Activated T-helper 1 cell treated with anti-CD3 and anti-CD28 coated beads, Interleukin-12 subunit alpha, Interleukin-12 subunit beta, Interleukin-2, Interleukin-4 antibody, amounts not matched to agents 30 ng/mL and 10 ng/mL and 1 ng/mL, durations not matched to agents 14 hours and 24 hours and 36 hours (primary cell): Measurements from ENCODE around the gene MLANA. TPM values are rescaled to one million over a fixed set of nuclear protein-coding genes. Genes with fewer than 3 reads are reported as not detected.
A peak's percentile ranks its signal among the peaks of the same experiment; 100 is the strongest.

Experiments used
- DNase-seq: peaks from one replicate; pipeline ENCODE4 v3.0.0; 2021; ENCODE audit warnings: low spot score
- H3K27ac Mint-ChIP-seq: one replicate; pipeline ENCODE4 v1.8.0; 2021; ENCODE audit warnings: mild to moderate bottlenecking, mixed read lengths
- H3K27me3 Mint-ChIP-seq: one replicate; pipeline ENCODE4 v1.8.0; 2022; ENCODE audit warnings: mild to moderate bottlenecking, moderate library complexity, mixed read lengths; ENCODE audit not compliant: insufficient read depth
- H3K36me3 Mint-ChIP-seq: one replicate; pipeline ENCODE4 v1.8.0; 2021; ENCODE audit warnings: low read depth, mixed read lengths
- H3K4me1 Mint-ChIP-seq: one replicate; pipeline ENCODE4 v1.8.0; 2021; ENCODE audit warnings: low read depth, mixed read lengths
- H3K4me3 Mint-ChIP-seq: one replicate; pipeline ENCODE4 v1.8.0; 2021; ENCODE audit warnings: mild to moderate bottlenecking, moderate library complexity, mixed read lengths
- H3K9me3 Mint-ChIP-seq: one replicate; pipeline ENCODE4 v1.8.0; 2021; ENCODE audit warnings: mixed read lengths
- intact Hi-C: fragments of 100-400 bp; cut with micrococcal nuclease; formaldehyde crosslinking; loops from one replicate; pipeline ENCODE4 v1.15.1; 2024
- total RNA-seq: library from RNA; stranded (reverse); gene quantifications from 2 replicates; pipeline ENCODE4 v1.2.3, GENCODE V29; 2022

Gene MLANA
- total RNA-seq, 1 donor from 2014 or later = not detected

- intact Hi-C loops = no loop called here
- DNase-seq = no peak
- H3K27me3 Mint-ChIP-seq = no peaks in the 10 kb centered on the region
- H3K4me1 Mint-ChIP-seq = peaks cover 35% of the 10 kb centered on the region
- H3K4me3 Mint-ChIP-seq = no peak overlapping the region
- H3K9me3 Mint-ChIP-seq = no peaks in the 10 kb centered on the region
- H3K36me3 Mint-ChIP-seq = peaks cover 43% of the 10 kb centered on the region
- H3K27ac Mint-ChIP-seq = no peak overlapping the region
Measured at GRCh38 chr9:5918460-5918859, 27.8 kb downstream of the MLANA start.

DNA sequence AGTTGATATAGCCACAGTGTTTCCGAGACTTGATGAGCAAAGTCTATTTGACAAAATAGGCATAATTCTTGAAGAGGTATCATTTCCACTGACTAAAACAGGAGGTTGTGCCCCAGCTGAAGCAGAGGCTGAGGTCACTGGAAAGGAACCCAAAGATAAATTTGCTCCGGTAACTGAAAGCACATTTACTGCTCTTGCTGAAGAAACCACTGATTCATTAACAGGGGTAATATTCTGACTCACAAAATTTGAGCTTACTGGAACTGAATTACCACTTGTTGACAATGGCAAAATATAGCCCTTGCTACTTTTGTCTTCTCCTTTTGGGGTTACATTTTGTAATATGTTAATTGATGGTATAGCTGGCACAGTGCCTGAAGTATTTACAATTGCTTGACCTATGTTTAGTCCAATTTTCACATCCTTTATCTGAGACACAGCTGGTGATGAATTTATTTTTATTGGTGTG, 30.2 kb downstream of the MLANA start:
- no peaks in the 10 kb centered on the region for H3K27me3 Mint-ChIP-seq
- H3K36me3 Mint-ChIP-seq = peaks cover 46% of the 10 kb centered on the region
- peak overlapping the region; percentile 49 for H3K27ac Mint-ChIP-seq
- intact Hi-C loops = no loop called here
- DNase-seq = no peak
- peak overlapping the region; percentile 64 for H3K4me3 Mint-ChIP-seq
- H3K4me1 Mint-ChIP-seq = peaks cover 32% of the 10 kb centered on the region
- no peaks in the 10 kb centered on the region for H3K9me3 Mint-ChIP-seq

DNA sequence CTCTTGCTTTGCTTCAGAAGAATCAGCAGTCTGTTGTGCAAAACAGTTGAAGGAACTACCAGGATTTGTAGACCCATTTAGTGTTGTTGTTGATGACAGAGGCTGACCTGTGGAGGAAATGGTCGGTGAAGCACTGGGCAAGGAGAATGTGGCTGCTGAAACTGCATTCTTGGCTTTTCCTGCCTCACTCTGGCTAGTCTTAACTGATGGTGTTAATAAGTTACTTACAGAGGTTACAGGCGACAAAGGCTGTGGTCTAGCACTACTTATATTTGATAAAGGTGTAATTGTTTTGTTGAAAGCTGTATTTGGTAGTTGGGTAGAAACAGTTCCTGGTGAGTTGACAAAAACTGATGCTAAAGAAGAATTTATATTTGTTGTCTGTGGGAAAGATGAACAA, 31.5 kb downstream of the MLANA start:
- no peaks in the 10 kb centered on the region for H3K9me3 Mint-ChIP-seq
- H3K4me3 Mint-ChIP-seq = no peak overlapping the region
- intact Hi-C loops = no loop called here
- no peak for DNase-seq
- peak overlapping the region; percentile 49 for H3K27ac Mint-ChIP-seq
- H3K36me3 Mint-ChIP-seq = peaks cover 43% of the 10 kb centered on the region
- H3K4me1 Mint-ChIP-seq = peaks cover 27% of the 10 kb centered on the region
- H3K27me3 Mint-ChIP-seq = no peaks in the 10 kb centered on the region

DNA sequence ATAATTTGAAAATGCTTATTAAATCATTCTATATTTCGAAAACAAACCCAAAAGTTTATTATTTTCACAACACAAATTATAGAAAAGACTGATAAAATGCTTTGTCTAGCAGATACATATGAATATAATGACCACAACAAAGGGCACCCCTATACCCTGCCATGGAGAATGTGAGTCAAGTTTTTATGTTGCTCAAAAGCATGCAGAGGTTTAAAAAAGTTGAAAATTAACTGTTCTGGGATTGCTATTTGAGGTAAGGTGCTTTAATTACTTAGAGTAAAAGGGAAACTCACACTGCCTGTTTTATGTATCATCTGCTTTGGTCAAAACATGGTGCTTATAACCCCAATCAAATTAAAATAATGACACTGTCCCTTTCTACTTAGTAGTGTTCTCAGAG, 41.0 kb downstream of the MLANA start:
- Mint-ChIP-seq H3K36me3 (peaks cover 7% of the 10 kb centered on the region), H3K4me1 (no peaks in the 10 kb centered on the region), H3K9me3 (no peaks in the 10 kb centered on the region), H3K27me3 (no peaks in the 10 kb centered on the region), H3K27ac (no peak overlapping the region), H3K4me3 (no peak overlapping the region)
- DNase-seq = no peak
- intact Hi-C loops = no loop called here

GRCh38 chr9:5938449-5938848, 47.8 kb downstream of the MLANA start:
- no peak for DNase-seq
- no peaks in the 10 kb centered on the region for H3K9me3 Mint-ChIP-seq
- no peaks in the 10 kb centered on the region for H3K27me3 Mint-ChIP-seq
- H3K4me1 Mint-ChIP-seq = no peaks in the 10 kb centered on the region
- intact Hi-C loops = no loop called here
- peaks cover 2% of the 10 kb centered on the region for H3K36me3 Mint-ChIP-seq
- H3K4me3 Mint-ChIP-seq = no peak overlapping the region
- no peak overlapping the region for H3K27ac Mint-ChIP-seq

GRCh38 chr9:5939530-5939929, 48.8 kb downstream of the MLANA start:
- Mint-ChIP-seq H3K27ac (no peak overlapping the region), H3K27me3 (no peaks in the 10 kb centered on the region), H3K4me1 (no peaks in the 10 kb centered on the region), H3K4me3 (no peak overlapping the region), H3K36me3 (no peaks in the 10 kb centered on the region), H3K9me3 (no peaks in the 10 kb centered on the region)
- intact Hi-C loops = no loop called here
- no peak for DNase-seq

- Mint-ChIP-seq H3K4me3 (no peak overlapping the region), H3K36me3 (no peaks in the 10 kb centered on the region), H3K9me3 (no peaks in the 10 kb centered on the region), H3K27ac (no peak overlapping the region), H3K27me3 (no peaks in the 10 kb centered on the region), H3K4me1 (peaks cover 7% of the 10 kb centered on the region)
- intact Hi-C loops = no loop called here
- DNase-seq = no peak
Measured at GRCh38 chr9:5941214-5941613, 50.5 kb downstream of the MLANA start.

DNA sequence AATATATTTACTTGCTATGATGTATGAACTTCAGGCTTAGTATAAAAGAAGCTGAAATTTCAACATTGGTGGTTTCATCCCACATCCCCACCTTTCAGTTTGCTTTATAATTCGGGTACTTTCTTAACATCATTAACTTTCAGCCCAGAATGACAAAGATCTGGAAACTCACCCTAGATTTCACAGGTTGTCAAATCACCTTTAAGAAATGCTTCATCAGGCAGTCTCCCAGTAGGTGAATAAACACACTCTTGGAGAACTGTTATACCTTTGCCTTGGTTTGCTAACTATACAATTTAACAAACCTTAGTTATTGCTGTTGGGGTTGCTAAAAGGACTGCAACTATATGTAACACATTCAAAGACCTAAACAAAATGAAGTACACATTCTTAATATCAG, 54.4 kb downstream of the MLANA start:
- no peaks in the 10 kb centered on the region for H3K9me3 Mint-ChIP-seq
- H3K27me3 Mint-ChIP-seq = no peaks in the 10 kb centered on the region
- H3K36me3 Mint-ChIP-seq = no peaks in the 10 kb centered on the region
- no peak overlapping the region for H3K27ac Mint-ChIP-seq
- no peak for DNase-seq
- H3K4me1 Mint-ChIP-seq = peaks cover 35% of the 10 kb centered on the region
- no peak overlapping the region for H3K4me3 Mint-ChIP-seq
- intact Hi-C loops = no loop called here

- H3K4me3 Mint-ChIP-seq = peak overlapping the region; percentile 5
- H3K9me3 Mint-ChIP-seq = no peaks in the 10 kb centered on the region
- intact Hi-C loops = loop anchor here (2.0 kb wide), 1 partner anchor 57 kb away; no protein-coding TSS in a partner anchor
- DNase-seq = no peak
- peaks cover 35% of the 10 kb centered on the region for H3K4me1 Mint-ChIP-seq
- H3K27ac Mint-ChIP-seq = peak overlapping the region; percentile 28
- no peaks in the 10 kb centered on the region for H3K36me3 Mint-ChIP-seq
- no peaks in the 10 kb centered on the region for H3K27me3 Mint-ChIP-seq
Measured at GRCh38 chr9:5947912-5948311, 57.2 kb downstream of the MLANA start.

DNA sequence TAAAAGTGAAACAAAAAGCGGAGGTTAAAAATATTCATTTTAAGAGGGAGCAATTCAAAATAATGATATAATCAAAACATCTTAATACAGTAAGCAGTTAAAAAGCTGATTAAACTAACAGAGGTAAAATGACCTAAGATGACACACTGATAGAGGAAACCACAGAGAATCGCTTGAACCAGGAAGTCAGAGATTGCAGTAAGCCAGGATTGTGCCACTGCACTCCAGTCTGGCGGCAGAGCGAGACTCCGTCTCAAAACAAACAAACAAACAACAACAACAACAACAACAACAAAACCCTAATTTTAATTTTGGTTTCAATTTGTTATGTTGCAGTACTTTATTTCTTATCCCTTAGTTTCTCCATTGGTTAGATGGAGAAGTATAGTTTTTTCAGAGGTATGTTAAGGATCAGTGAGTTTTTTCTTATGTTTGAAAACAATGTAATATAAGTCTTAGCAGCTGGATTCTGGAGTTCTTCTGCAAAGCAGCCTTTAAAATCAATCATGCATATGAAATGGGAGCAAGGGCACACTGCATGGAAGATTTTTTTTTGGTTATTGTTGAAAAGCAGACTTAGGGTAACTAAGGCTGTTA, 58.5 kb downstream of the MLANA start:
- peak; percentile 8 for DNase-seq
- Mint-ChIP-seq H3K4me3 (peak overlapping the region; percentile 48), H3K27ac (no peak overlapping the region), H3K9me3 (no peaks in the 10 kb centered on the region), H3K27me3 (no peaks in the 10 kb centered on the region), H3K36me3 (no peaks in the 10 kb centered on the region), H3K4me1 (peaks cover 35% of the 10 kb centered on the region)
- intact Hi-C loops = loop anchor here (2.0 kb wide), 1 partner anchor 56 kb away; no protein-coding TSS in a partner anchor

DNA sequence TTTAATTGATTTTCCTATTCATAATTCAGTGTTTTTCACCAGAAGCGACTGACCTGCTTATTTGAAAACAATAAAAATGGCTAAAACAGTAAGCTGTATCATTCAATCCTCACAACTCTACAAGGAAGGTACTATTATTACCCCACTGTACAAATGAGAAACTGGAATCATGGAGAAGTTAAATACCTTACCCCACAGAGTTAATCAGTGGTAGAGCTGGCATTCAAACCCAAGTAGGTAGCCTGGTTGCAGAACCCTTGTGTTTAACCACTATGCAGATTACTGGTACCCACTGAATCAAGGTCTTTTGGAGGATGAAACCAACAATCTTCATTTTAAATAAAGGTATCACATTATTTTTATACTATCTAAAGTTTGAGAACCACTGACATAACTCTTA, 59.6 kb downstream of the MLANA start:
- intact Hi-C loops = no loop called here
- peaks cover 30% of the 10 kb centered on the region for H3K4me1 Mint-ChIP-seq
- no peak for DNase-seq
- H3K36me3 Mint-ChIP-seq = no peaks in the 10 kb centered on the region
- H3K4me3 Mint-ChIP-seq = no peak overlapping the region
- H3K27me3 Mint-ChIP-seq = no peaks in the 10 kb centered on the region
- no peak overlapping the region for H3K27ac Mint-ChIP-seq
- no peaks in the 10 kb centered on the region for H3K9me3 Mint-ChIP-seq

DNA sequence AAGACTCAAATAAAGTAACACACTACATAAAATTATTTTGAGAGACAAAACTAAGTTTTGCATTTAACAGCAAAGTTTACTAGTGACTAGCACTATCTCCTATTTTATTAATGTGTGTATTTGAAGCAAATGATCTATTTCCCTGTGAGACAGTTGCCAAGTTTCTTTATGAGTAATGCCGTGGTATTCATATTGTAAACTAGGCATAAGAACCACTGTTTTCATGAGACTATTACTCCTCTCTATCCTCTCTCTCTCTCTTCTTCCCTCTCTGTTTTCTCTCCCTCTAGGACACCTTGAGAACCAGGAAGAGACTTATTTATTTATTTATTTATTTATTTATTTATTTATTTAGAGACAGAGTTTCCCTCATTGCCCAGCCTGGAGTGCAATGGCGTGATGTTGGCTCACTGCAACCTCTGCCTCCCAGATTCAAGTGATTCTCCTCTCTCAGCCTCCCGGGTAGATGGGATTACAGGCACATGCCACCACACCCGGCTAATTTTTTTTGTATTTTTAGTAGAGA, 61.1 kb downstream of the MLANA start:
- Mint-ChIP-seq H3K4me1 (peaks cover 24% of the 10 kb centered on the region), H3K9me3 (no peaks in the 10 kb centered on the region), H3K4me3 (no peak overlapping the region), H3K36me3 (peaks cover 2% of the 10 kb centered on the region), H3K27me3 (no peaks in the 10 kb centered on the region), H3K27ac (no peak overlapping the region)
- intact Hi-C loops = no loop called here
- no peak for DNase-seq

GRCh38 chr9:5953743-5954707, 63.3 kb downstream of the MLANA start:
- H3K4me1 Mint-ChIP-seq = peaks cover 6% of the 10 kb centered on the region
- no peak overlapping the region for H3K27ac Mint-ChIP-seq
- H3K36me3 Mint-ChIP-seq = peaks cover 3% of the 10 kb centered on the region
- no peak overlapping the region for H3K4me3 Mint-ChIP-seq
- H3K9me3 Mint-ChIP-seq = no peaks in the 10 kb centered on the region
- DNase-seq = no peak
- intact Hi-C loops = no loop called here
- no peaks in the 10 kb centered on the region for H3K27me3 Mint-ChIP-seq
